Hepatocyte (in vitro differentiated cells): ENCODE data around the gene SP100. TPM values are rescaled to one million over a fixed set of nuclear protein-coding genes. Genes with fewer than 3 reads are reported as not detected.

Source experiments
- DNase-seq: peaks from one replicate; pipeline ENCODE4 v3.0.0-alpha.2; 2016; ENCODE audit warnings: low spot score
- H2AFZ ChIP-seq: fragments of 200-600 bp; sonication (generic); 2 replicates; pipeline ENCODE4 v1.6.0; 2016; ENCODE audit warnings: antibody characterized with exemption, mild to moderate bottlenecking
- H3K27ac ChIP-seq: fragments of 200-600 bp; sonication (generic); 2 replicates; pipeline ENCODE4 v1.5.1; 2016; ENCODE audit warnings: mild to moderate bottlenecking
- H3K27me3 ChIP-seq: fragments of 200-600 bp; sonication (generic); 2 replicates; pipeline ENCODE4 v1.6.1; 2016
- H3K36me3 ChIP-seq: fragments of 200-600 bp; sonication (generic); replicated peaks from 2 replicates; pipeline ENCODE4 v1.5.1; 2016; ENCODE audit warnings: low read depth; ENCODE audit not compliant: insufficient read depth
- H3K4me1 ChIP-seq: fragments of 200-600 bp; sonication (generic); 2 replicates; pipeline ENCODE4 v1.5.1; 2016; ENCODE audit warnings: mild to moderate bottlenecking, moderate library complexity; ENCODE audit not compliant: insufficient read depth
- H3K4me2 ChIP-seq: fragments of 200-600 bp; sonication (generic); 2 replicates; pipeline ENCODE4 v1.6.0; 2016
- H3K4me3 ChIP-seq: fragments of 200-600 bp; sonication (generic); 2 replicates; pipeline ENCODE4 v1.5.1; 2016; ENCODE audit warnings: mild to moderate bottlenecking
- H3K79me2 ChIP-seq: fragments of 200-600 bp; sonication (generic); 2 replicates; pipeline ENCODE4 v1.6.0; 2017; ENCODE audit warnings: mild to moderate bottlenecking
- H3K9me2 ChIP-seq: fragments of 200-600 bp; sonication (generic); replicated peaks from 2 replicates; pipeline ENCODE4 v1.6.0; 2017; ENCODE audit warnings: mild to moderate bottlenecking; ENCODE audit not compliant: insufficient read depth
- H3K9me3 ChIP-seq: fragments of 200-600 bp; sonication (generic); 2 replicates; pipeline ENCODE4 v1.5.1; 2016; ENCODE audit warnings: low read depth, mild to moderate bottlenecking
- H4K20me1 ChIP-seq: fragments of 200-600 bp; sonication (generic); 2 replicates; pipeline ENCODE4 v1.6.0; 2016; ENCODE audit warnings: mild to moderate bottlenecking; ENCODE audit not compliant: insufficient read depth, poor library complexity, severe bottlenecking
- CTCF ChIP-seq: fragments of 200-600 bp; sonication (generic); IDR thresholded peaks from 2 replicates; pipeline ENCODE4 v1.5.1; 2016; ENCODE audit warnings: antibody characterized with exemption, mild to moderate bottlenecking; ENCODE audit not compliant: poor library complexity
- EZH2 ChIP-seq: fragments of 200-600 bp; sonication (generic); IDR thresholded peaks from 2 replicates; pipeline ENCODE4 v1.6.1; 2016; ENCODE audit warnings: antibody characterized with exemption, mild to moderate bottlenecking, borderline replicate concordance
- EZH2phosphoT487 ChIP-seq: fragments of 200-600 bp; sonication (generic); IDR thresholded peaks from one replicate; pipeline ENCODE4 v1.6.1; 2018; ENCODE audit warnings: antibody characterized with exemption, mild to moderate bottlenecking, low read depth, moderate library complexity; ENCODE audit not compliant: unreplicated experiment, severe bottlenecking
- WGBS: methylation state at CpG from one replicate; pipeline ENCODE4 v1.1.6; 2016; ENCODE audit warnings: low lambda C conversion rate; ENCODE audit errors: missing lambda C conversion rate; 5-methylcytosine and 5-hydroxymethylcytosine counted together
- polyA plus RNA-seq: library from polyadenylated mRNA; unstranded; fragments of >200 nt; fragmentation: Nextera tagmentation; extraction: Ambion mirVana; gene quantifications from 2 replicates; pipeline ENCODE4 v1.2.1, GENCODE V29; 2016
- total RNA-seq: library from RNA; depleted of rRNA; stranded (reverse); fragments of >200 nt; gene quantifications from 2 replicates; pipeline ENCODE4 v1.2.3, GENCODE V29; 2014

Gene SP100
- total and polyA plus RNA-seq, 2 experiments from 2014 or later, result 30.5 to 42.2 TPM

GRCh38 chr2:230453006-230453405 lies 37.0 kb downstream of the SP100 start:
- Histone ChIP-seq H3K27me3 (no peaks in the 10 kb centered on the region), H2AFZ (no peak overlapping the region), H3K27ac (no peak overlapping the region), H3K79me2 (no peaks in the 10 kb centered on the region), H3K4me2 (no peak overlapping the region), H3K9me3 (no peaks in the 10 kb centered on the region), H4K20me1 (no peaks in the 10 kb centered on the region), H3K4me1 (no peaks in the 10 kb centered on the region), H3K9me2 (no peaks in the 10 kb centered on the region), H3K36me3 (no peaks in the 10 kb centered on the region), H3K4me3 (no peak overlapping the region)
- TF ChIP-seq CTCF, result no peak
- WGBS, result 89% methylated on average over 2 of the region's 2 CpGs
- DNase-seq, result no peak

GRCh38 chr2:230455005-230455684 lies 39.1 kb downstream of the SP100 start:
- H2AFZ ChIP-seq, result no peak overlapping the region
- H3K4me1 ChIP-seq, result no peaks in the 10 kb centered on the region
- H3K27ac ChIP-seq, result no peak overlapping the region
- H3K27me3 ChIP-seq, result no peaks in the 10 kb centered on the region
- H3K79me2 ChIP-seq, result no peaks in the 10 kb centered on the region
- WGBS, result 90% methylated on average over 2 of the region's 2 CpGs
- H3K9me2 ChIP-seq, result no peaks in the 10 kb centered on the region
- H3K9me3 ChIP-seq, result no peaks in the 10 kb centered on the region
- no peak for TF ChIP-seq CTCF
- TF ChIP-seq EZH2, result no peak
- no peak for TF ChIP-seq EZH2phosphoT487
- H3K4me2 ChIP-seq, result no peak overlapping the region
- H3K4me3 ChIP-seq, result no peak overlapping the region
- no peaks in the 10 kb centered on the region for H3K36me3 ChIP-seq
- H4K20me1 ChIP-seq, result no peaks in the 10 kb centered on the region
- DNase-seq, result no peak

- no peaks in the 10 kb centered on the region for H3K27me3 ChIP-seq
- H2AFZ ChIP-seq, result no peak overlapping the region
- no peaks in the 10 kb centered on the region for H3K4me1 ChIP-seq
- TF ChIP-seq EZH2phosphoT487 (no peak), EZH2 (no peak), CTCF (no peak)
- H3K4me3 ChIP-seq, result no peak overlapping the region
- no peaks in the 10 kb centered on the region for H3K9me2 ChIP-seq
- no peaks in the 10 kb centered on the region for H3K36me3 ChIP-seq
- no peaks in the 10 kb centered on the region for H3K79me2 ChIP-seq
- H3K4me2 ChIP-seq, result no peak overlapping the region
- no peak overlapping the region for H3K27ac ChIP-seq
- 79% methylated on average over 4 of the region's 4 CpGs for WGBS
- no peak for DNase-seq
- H4K20me1 ChIP-seq, result no peaks in the 10 kb centered on the region
- H3K9me3 ChIP-seq, result no peaks in the 10 kb centered on the region
Measured at GRCh38 chr2:230457073-230457768, 41.2 kb downstream of the SP100 start.
